H1 (cell line): ENCODE results near the gene SNRNP70. TPM values are rescaled to one million over a fixed set of nuclear protein-coding genes. Genes with fewer than 3 reads are reported as not detected.

ENCODE experiments used
- ASH2L ChIP-seq: fragments of 200-600, 300-600 bp; sonication (generic); IDR thresholded peaks from one replicate; pipeline ENCODE4 v1.7.1; 2017; ENCODE audit warnings: low read length
- TCF12 ChIP-seq: IDR thresholded peaks from 2 replicates; pipeline ENCODE4 v1.6.1; 2011; ENCODE audit warnings: low read depth, mild to moderate bottlenecking, low read length
- polyA plus RNA-seq, 7 experiments: library from polyadenylated mRNA; depleted of rRNA in 3 of 7; stranded (reverse) in 5 of 7; unstranded in 2 of 7; fragments of >200 nt in 5 of 7; fragments of 200-250 nt in 2 of 7; gene quantifications; 1 replicate in 5 of 7; 2 replicates in 1 of 7; 4 replicates in 1 of 7; pipeline versions ENCODE4 v1.2.1 to v1.2.3, GENCODE V29; 2011 to 2013; ENCODE audit warnings: missing spikeins in 2 of 7, mixed read lengths in 2 of 7
- total RNA-seq: library from RNA; stranded (reverse); fragmentation: NEBNext Ultra II Directional; extraction: Animal tissue kit (Norgen Biotek cat#: 25700); gene quantifications from 2 replicates; pipeline ENCODE4 v1.2.1, GENCODE V29; 2021

SNRNP70 gene
- total and polyA plus RNA-seq, 2 of the 8 experiments (the other 6 are each of a cell fraction or from before 2014, with no cell fraction given) = 231 to 235 TPM

GRCh38 chr19:49150944-49151243 is 65.6 kb downstream of the SNRNP70 start (continued):
- TF ChIP-seq ASH2L (no peak), TCF12 (no peak)
